Neuron (in vitro differentiated cells): ENCODE data around the gene LIX1.
A peak's percentile ranks its signal among the peaks of the same experiment; 100 is the strongest.
"Not testable (repeated sequence)": the region's sequence is repeated elsewhere in the genome, so short reads cannot be mapped to it uniquely, and the experiment has no call there.

Experiments used
- H2AFZ ChIP-seq: one replicate; pipeline ENCODE4 v1.6.1; 2013; ENCODE audit warnings: low read depth, mild to moderate bottlenecking, inconsistent platforms, low read length, moderate library complexity
- H3K27me3 ChIP-seq: one replicate; pipeline ENCODE4 v1.6.1; 2013; ENCODE audit warnings: low read length; ENCODE audit not compliant: insufficient read depth
- H3K36me3 ChIP-seq: one replicate; pipeline ENCODE4 v1.6.1; 2013; ENCODE audit warnings: low read length; ENCODE audit not compliant: insufficient read depth
- H3K4me1 ChIP-seq: one replicate; pipeline ENCODE4 v1.6.1; 2013; ENCODE audit warnings: low read length; ENCODE audit not compliant: insufficient read depth
- H3K4me3 ChIP-seq: 2 replicates; pipeline ENCODE4 v1.5.1; 2013; ENCODE audit warnings: mild to moderate bottlenecking, low read length, moderate library complexity
- H3K9me3 ChIP-seq: one replicate; pipeline ENCODE4 v1.6.1; 2013; ENCODE audit warnings: low read length

Gene LIX1

DNA sequence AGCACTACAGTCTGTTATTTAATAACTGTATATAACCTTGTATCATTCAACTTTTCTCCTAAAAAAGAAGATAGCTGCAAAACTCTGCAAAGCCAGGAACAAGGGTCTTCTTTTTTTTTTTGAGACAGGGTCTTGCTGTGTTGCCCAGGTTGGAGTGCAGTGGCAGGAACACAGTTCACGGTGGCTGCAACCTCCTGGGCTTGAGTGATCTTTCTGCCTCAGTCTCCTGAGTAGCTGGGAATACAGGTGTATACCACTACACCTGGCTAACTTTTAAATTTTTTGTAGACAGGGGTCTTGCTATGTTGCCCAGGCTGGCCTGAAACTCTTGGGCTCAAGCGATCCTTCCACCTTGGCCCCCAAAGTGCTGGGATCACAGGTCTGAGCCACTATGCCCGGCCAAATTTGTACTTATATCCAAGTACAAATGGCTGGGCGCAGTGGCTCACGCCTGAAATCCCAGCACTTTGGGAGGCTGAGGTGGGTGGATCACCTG is 21.4 kb upstream of the LIX1 start:
- no peaks in the 10 kb centered on the region for H3K27me3 ChIP-seq
- H3K4me1 ChIP-seq, result no peaks in the 10 kb centered on the region
- peaks cover 70% of the 10 kb centered on the region for H3K36me3 ChIP-seq
- H3K4me3 ChIP-seq, result no peak overlapping the region
- H2AFZ ChIP-seq, result no peak overlapping the region
- peaks cover 7% of the 10 kb centered on the region for H3K9me3 ChIP-seq

DNA sequence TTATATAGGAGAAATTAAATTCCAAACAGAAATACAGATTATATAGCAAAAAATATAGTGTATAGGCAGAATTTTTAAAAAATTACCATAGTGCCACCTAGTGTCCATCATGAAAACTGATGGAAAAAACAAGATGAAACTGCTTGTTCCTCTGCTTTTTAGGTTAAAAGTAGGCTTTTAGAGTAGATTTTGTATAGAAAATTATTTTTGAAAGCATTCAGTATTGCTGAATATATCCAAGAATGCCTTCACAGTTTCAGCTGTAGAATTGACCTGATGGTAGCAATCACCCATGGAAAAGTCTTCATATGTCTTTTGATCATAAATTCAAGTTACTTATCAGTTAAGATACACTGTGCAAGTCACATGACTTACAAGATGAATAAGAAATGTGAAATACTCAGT is 21.0 kb upstream of the LIX1 start:
- Histone ChIP-seq H3K4me3 (no peak overlapping the region), H3K4me1 (no peaks in the 10 kb centered on the region), H2AFZ (no peak overlapping the region), H3K36me3 (peaks cover 65% of the 10 kb centered on the region), H3K27me3 (no peaks in the 10 kb centered on the region), H3K9me3 (peaks cover 9% of the 10 kb centered on the region)

GRCh38 chr5:97162045-97162444 is 19.6 kb upstream of the LIX1 start:
- Histone ChIP-seq H3K27me3 (no peaks in the 10 kb centered on the region), H2AFZ (no peak overlapping the region), H3K4me1 (no peaks in the 10 kb centered on the region), H3K36me3 (peaks cover 52% of the 10 kb centered on the region), H3K9me3 (peaks cover 9% of the 10 kb centered on the region), H3K4me3 (no peak overlapping the region)

DNA sequence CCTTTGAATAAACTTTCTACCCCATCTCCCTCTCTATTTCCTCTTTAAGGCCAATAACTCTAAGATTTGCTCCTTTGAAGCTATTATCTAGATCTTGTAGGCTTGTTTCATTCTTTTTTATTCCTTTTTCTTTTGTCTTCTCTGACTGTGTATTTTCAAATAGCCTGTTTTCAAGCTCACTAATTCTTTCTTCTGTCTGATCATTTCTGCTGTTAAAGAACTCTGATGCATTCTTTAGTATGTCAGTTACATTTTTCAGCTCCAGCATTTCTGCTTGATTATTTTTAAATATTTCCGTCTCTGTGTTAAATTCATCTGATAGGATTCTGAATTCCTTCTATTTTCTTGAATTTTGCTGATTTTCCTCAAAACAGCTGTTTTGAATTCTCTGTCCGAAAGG is 15.3 kb upstream of the LIX1 start:
- H3K27me3 ChIP-seq, result no peaks in the 10 kb centered on the region
- no peak overlapping the region for H3K4me3 ChIP-seq
- no peaks in the 10 kb centered on the region for H3K4me1 ChIP-seq
- peaks cover 9% of the 10 kb centered on the region for H3K9me3 ChIP-seq
- H2AFZ ChIP-seq, result no peak overlapping the region
- peaks cover 20% of the 10 kb centered on the region for H3K36me3 ChIP-seq

GRCh38 chr5:97151370-97151769 is 9.0 kb upstream of the LIX1 start:
- Histone ChIP-seq H3K27me3 (no peaks in the 10 kb centered on the region), H3K4me3 (no peak overlapping the region), H3K4me1 (peaks cover 2% of the 10 kb centered on the region), H2AFZ (no peak overlapping the region), H3K9me3 (no peaks in the 10 kb centered on the region), H3K36me3 (no peaks in the 10 kb centered on the region)

- Histone ChIP-seq H3K36me3 (no peaks in the 10 kb centered on the region), H3K4me3 (no peak overlapping the region), H3K4me1 (peaks cover 2% of the 10 kb centered on the region), H2AFZ (no peak overlapping the region), H3K27me3 (no peaks in the 10 kb centered on the region), H3K9me3 (no peaks in the 10 kb centered on the region)
Measured at GRCh38 chr5:97150401-97150800, 8.0 kb upstream of the LIX1 start.

DNA sequence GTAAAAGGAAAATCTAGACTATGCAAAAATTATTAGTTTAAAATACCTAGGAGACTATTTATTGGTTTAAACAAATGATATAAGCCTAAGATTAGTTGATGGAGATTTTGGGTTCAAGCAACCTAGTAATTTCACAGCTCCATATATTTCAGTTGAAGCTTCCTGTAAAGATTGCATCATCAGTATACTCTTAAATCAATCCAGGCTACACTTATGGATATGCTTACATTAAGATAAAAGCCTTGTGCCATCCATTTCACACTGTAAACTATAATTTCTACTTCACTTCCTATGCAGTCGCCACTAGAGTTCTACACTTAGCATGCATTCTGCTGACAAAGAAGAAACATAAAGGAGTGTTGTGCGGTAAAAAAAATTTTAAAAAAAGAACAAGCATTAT is 7.3 kb upstream of the LIX1 start:
- no peaks in the 10 kb centered on the region for H3K27me3 ChIP-seq
- H3K4me1 ChIP-seq, result peaks cover 2% of the 10 kb centered on the region
- H2AFZ ChIP-seq, result no peak overlapping the region
- H3K9me3 ChIP-seq, result no peaks in the 10 kb centered on the region
- no peaks in the 10 kb centered on the region for H3K36me3 ChIP-seq
- H3K4me3 ChIP-seq, result no peak overlapping the region

GRCh38 chr5:97148288-97148687 is 5.9 kb upstream of the LIX1 start:
- H3K4me1 ChIP-seq, result peaks cover 2% of the 10 kb centered on the region
- no peaks in the 10 kb centered on the region for H3K27me3 ChIP-seq
- H3K9me3 ChIP-seq, result no peaks in the 10 kb centered on the region
- no peak overlapping the region for H2AFZ ChIP-seq
- H3K36me3 ChIP-seq, result no peaks in the 10 kb centered on the region
- H3K4me3 ChIP-seq, result no peak overlapping the region

GRCh38 chr5:97143704-97144103 is 1.3 kb upstream of the LIX1 start:
- H3K36me3 ChIP-seq, result no peaks in the 10 kb centered on the region
- peaks cover 29% of the 10 kb centered on the region for H3K4me1 ChIP-seq
- H3K4me3 ChIP-seq, result no peak overlapping the region
- no peaks in the 10 kb centered on the region for H3K27me3 ChIP-seq
- H3K9me3 ChIP-seq, result no peaks in the 10 kb centered on the region
- H2AFZ ChIP-seq, result no peak overlapping the region

GRCh38 chr5:97141539-97141938 is 872 bp downstream of the LIX1 start:
- peak overlapping the region; percentile 57 for H3K4me3 ChIP-seq
- H3K9me3 ChIP-seq, result no peaks in the 10 kb centered on the region
- H3K27me3 ChIP-seq, result no peaks in the 10 kb centered on the region

DNA sequence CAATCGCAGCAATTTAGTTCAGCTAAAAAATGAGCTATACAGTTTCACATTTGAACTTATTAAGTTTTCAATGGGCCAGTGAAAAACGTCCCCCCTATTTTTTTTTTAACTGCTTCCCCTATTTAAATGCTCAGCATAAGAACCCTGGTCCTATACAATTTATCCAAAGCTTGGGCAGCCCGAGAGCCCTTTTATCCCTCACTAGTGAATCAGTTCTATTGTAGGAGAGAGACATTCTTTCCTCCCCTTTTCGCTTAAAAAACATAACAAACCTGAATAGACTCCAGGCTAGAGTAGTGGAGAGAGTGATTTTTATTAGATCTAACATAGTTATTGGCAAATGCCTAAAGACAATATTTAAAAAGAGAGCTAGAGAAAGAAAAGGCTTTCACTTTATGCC is 1.4 kb downstream of the LIX1 start:
- H3K4me1 ChIP-seq, result peaks cover 28% of the 10 kb centered on the region
- peak overlapping the region; percentile 57 for H3K4me3 ChIP-seq
- no peaks in the 10 kb centered on the region for H3K27me3 ChIP-seq
- peak overlapping the region; percentile 60 for H2AFZ ChIP-seq
- H3K36me3 ChIP-seq, result no peaks in the 10 kb centered on the region
- no peaks in the 10 kb centered on the region for H3K9me3 ChIP-seq

More at GRCh38 chr5:97141539-97141938, 872 bp downstream of the LIX1 start:
- H3K36me3 ChIP-seq, result no peaks in the 10 kb centered on the region
- H3K4me1 ChIP-seq, result peaks cover 28% of the 10 kb centered on the region
- H2AFZ ChIP-seq, result peak overlapping the region; percentile 60

DNA sequence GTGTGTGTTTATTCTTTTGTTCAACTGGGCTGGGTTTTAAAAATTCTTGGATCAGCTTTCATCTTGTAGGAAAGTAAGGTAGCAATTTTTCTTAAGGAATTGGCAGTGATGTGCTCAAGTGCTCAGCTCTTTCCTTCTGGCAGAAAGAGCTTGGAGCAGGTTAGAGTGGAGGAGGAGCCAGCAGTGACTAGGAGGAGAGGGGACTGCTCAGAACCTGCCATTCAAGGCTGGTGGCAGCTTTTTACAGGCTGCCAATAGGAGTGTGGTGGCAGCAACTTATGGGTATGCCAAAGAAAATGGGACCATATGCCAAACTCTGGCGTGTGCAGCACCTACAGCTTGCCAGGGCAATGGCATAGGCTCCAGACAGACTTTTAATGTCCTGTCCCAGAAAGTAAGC is 2.2 kb downstream of the LIX1 start:
- H3K36me3 ChIP-seq, H3K9me3 ChIP-seq, H2AFZ ChIP-seq, H3K27me3 ChIP-seq: not testable (repeated sequence)
- Histone ChIP-seq H3K4me1 (peaks cover 31% of the 10 kb centered on the region), H3K4me3 (peak overlapping the region; percentile 57)

DNA sequence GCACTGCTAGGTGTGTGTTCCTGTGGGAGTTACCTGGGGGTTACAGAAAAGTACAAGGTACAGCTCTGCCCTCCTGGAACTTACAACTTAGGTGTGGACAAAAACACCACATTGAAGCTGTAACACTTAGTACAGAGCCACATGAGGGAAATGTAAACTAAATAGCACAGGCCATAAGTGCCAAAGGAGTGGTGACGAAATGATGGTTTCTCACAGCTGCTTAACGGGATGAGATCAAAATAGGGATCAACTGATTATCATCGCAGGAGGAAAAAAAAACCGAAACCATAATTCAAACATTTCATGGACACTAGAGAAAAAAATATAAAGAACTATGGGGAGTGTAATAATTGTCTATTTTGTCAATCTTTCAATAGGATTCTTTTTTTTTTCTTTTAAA is 5.9 kb downstream of the LIX1 start:
- no peak overlapping the region for H3K4me3 ChIP-seq
- peaks cover 36% of the 10 kb centered on the region for H3K4me1 ChIP-seq
- no peaks in the 10 kb centered on the region for H3K36me3 ChIP-seq

DNA sequence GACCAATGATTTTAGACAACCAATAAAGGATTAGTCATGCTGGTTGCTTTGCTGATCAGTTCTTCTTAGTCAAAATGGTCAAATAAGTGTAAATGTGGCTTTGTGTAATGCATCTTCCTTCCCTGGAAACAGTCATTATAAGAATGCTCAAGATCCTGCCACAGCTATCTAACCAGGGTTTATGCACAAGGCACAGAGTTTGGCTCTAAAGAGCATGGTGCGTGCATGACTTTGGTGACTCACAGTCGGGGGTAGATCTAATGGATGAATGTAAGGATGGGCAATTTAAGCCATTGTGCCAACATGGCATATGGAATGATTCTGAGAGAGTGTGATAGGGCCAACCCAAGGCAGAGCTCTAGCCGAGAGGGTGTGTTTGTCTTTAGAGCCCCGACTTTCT is 6.5 kb downstream of the LIX1 start:
- Histone ChIP-seq H3K4me1 (peaks cover 31% of the 10 kb centered on the region), H3K36me3 (no peaks in the 10 kb centered on the region), H2AFZ (no peak overlapping the region), H3K4me3 (no peak overlapping the region), H3K9me3 (no peaks in the 10 kb centered on the region), H3K27me3 (no peaks in the 10 kb centered on the region)

More for the DNA sequence above, 5.9 kb downstream of the LIX1 start:
- Histone ChIP-seq H2AFZ (no peak overlapping the region), H3K27me3 (no peaks in the 10 kb centered on the region), H3K9me3 (no peaks in the 10 kb centered on the region)
